Measurements from ENCODE around the gene TIMM10.

Gene TIMM10

DNA sequence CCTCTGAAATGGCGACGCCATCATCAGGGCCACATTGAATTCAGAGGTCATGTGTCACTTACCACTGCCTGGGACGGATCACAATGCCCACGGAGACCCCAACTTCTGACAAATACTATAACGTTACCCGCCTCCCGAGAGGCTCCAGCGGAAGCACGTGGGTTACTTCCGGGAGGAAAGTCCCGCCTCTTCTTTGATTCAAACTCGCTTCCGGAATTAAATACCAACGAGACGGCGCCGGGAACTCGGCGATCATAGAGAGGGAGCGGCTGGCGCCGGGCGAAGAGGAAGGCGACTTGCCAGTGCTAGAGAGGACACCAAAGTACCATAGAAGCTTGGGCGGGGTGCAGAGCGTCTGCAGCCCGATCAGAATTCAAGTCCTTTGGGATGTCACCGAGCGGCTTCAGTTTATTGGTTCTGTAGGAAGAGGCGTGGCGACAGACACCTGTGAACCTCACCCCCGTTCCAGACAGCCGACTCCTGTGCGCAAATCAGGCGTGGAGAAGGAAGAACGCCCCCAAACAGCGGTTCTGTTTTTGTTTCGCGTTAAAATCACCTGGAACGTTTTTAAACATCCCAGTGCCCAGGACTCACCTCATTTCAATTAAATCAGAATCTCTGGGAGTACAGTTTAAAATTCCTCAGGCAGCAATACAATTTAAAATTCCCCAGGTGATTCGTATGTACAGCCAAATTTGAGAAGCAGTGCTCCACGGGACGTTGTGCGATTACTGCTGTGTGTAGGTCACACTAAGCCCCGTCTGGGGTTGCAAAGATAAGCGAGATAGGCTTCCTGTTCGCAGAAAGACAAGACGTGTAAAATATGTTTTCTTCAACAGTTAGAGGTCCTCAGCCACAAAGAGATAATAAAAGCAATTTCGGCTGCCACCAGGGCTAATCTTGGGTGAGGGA lies at the start of gene TIMM10:
Gene TIMM10 (minus strand): TSS at position 159 of the 912 bp plus-strand sequence. CDS start 565 bp downstream, outside the sequence.
- Mint-ChIP-seq H3K27me3 (no peaks in the 10 kb centered on the region), H3K36me3 (ENCODE audit: low read depth) (peaks cover 32% of the 10 kb centered on the region), H3K9me3 (no peaks in the 10 kb centered on the region), H3K4me3 (peak within 1 kb of the TSS; percentile 91), H3K27ac (peak within 1 kb of the TSS; percentile 89), H3K4me1 (ENCODE audit: low read depth) (peaks cover 25% of the 10 kb centered on the region)
- intact Hi-C loops (cut with micrococcal nuclease), result loop anchor here (2.0 to 5.0 kb wide), 2 partner anchors 36 to 194 kb away; partner anchors contain the start of genes P2RX3, SSRP1 and UBE2L6

- Mint-ChIP-seq H3K4me1 (ENCODE audit: low read depth) (peaks cover 30% of the 10 kb centered on the region), H3K9me3 (no peaks in the 10 kb centered on the region), H3K27me3 (peaks cover 2% of the 10 kb centered on the region), H3K36me3 (ENCODE audit: low read depth) (no peaks in the 10 kb centered on the region), H3K27ac (no peak overlapping the region), H3K4me3 (no peak overlapping the region)
- intact Hi-C loops (cut with micrococcal nuclease), result no loop called here
Measured at GRCh38 chr11:57574061-57574460, 43.5 kb upstream of the TIMM10 start.

- Mint-ChIP-seq H3K27ac (peak overlapping the region; percentile 65), H3K4me3 (peak overlapping the region; percentile 53), H3K4me1 (ENCODE audit: low read depth) (peaks cover 48% of the 10 kb centered on the region), H3K27me3 (peaks cover 2% of the 10 kb centered on the region), H3K9me3 (no peaks in the 10 kb centered on the region), H3K36me3 (ENCODE audit: low read depth) (peaks cover 13% of the 10 kb centered on the region)
- intact Hi-C loops (cut with micrococcal nuclease), result no loop called here
Measured at GRCh38 chr11:57571606-57572005, 41.1 kb upstream of the TIMM10 start.

- peak overlapping the region; percentile 91 for H3K4me3 Mint-ChIP-seq
Measured at GRCh38 chr11:57568330-57568766, 37.8 kb upstream of the TIMM10 start.

DNA sequence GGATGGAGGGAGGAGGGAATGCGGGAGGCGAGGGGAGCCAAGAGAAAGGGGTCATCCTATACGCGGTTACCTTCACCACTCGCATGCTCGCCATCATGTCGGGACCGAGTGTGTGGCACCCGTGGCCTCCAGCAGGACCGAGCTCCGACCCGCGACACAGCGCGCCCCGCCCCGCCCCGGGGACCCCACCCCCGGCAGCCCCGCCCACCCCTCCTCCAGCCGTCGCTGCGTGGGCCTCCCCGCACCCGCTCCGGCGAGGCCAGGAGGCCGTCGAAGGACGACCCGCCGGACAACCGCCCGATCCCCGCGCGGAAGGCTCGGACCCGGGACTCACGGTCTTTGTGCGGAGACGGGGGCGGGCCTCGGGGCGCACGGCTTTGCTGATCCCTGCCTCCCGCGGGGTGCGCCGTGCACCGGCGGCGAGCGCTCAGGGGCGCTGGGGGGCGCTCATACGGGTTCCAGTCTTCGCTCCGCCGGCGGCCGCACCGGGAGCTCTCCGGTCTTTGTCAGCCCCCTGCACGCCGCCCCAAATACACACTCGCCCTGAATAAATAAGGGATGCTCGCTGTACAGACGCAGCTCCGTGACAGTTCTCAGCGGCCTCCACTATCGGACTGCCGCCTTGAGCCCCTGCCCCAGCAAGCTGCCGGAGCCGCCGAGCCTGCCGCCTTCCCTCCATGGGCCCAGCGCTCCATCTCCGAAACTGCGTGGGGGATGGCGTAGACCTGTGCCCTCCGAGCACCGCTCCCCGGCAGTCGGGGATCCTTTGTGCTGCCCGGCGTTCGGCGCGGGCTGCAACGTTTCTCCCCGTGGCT lies 37.2 kb upstream of the TIMM10 start, which contains the start of gene UBE2L6:
Gene UBE2L6 (minus strand): TSS at position 158 of the 815 bp plus-strand sequence. CDS start 61 bp downstream, at position 97.
- intact Hi-C loops (cut with micrococcal nuclease), result loop anchor here (1.0 to 2.0 kb wide), 2 partner anchors 37 to 74 kb away; partner anchors contain the start of gene TIMM10
- Mint-ChIP-seq H3K4me3 (peak within 1 kb of the TSS; percentile 91), H3K4me1 (ENCODE audit: low read depth) (peaks cover 68% of the 10 kb centered on the region)

More at GRCh38 chr11:57568330-57568766, 37.8 kb upstream of the TIMM10 start:
- Mint-ChIP-seq H3K27ac (peak overlapping the region; percentile 82), H3K36me3 (ENCODE audit: low read depth) (peaks cover 22% of the 10 kb centered on the region), H3K4me1 (ENCODE audit: low read depth) (peaks cover 66% of the 10 kb centered on the region), H3K9me3 (no peaks in the 10 kb centered on the region), H3K27me3 (no peaks in the 10 kb centered on the region)
- intact Hi-C loops (cut with micrococcal nuclease), result loop anchor here (1.0 kb wide), 1 partner anchor 73 kb away; no protein-coding TSS in a partner anchor

GRCh38 chr11:57566905-57567514 lies 36.5 kb upstream of the TIMM10 start:
- Mint-ChIP-seq H3K4me1 (ENCODE audit: low read depth) (peaks cover 61% of the 10 kb centered on the region), H3K27me3 (no peaks in the 10 kb centered on the region), H3K4me3 (peak overlapping the region; percentile 91), H3K36me3 (ENCODE audit: low read depth) (peaks cover 34% of the 10 kb centered on the region), H3K27ac (peak overlapping the region; percentile 82), H3K9me3 (no peaks in the 10 kb centered on the region)
- intact Hi-C loops (cut with micrococcal nuclease), result loop anchor here (2.0 kb wide), 1 partner anchor 36 kb away; the partner anchor contains the start of gene TIMM10

More for the DNA sequence above, 37.2 kb upstream of the TIMM10 start, which contains the start of gene UBE2L6:
- H3K36me3 Mint-ChIP-seq (ENCODE audit: low read depth), result peaks cover 28% of the 10 kb centered on the region
- peak within 1 kb of the TSS; percentile 82 for H3K27ac Mint-ChIP-seq
- no peaks in the 10 kb centered on the region for H3K27me3 Mint-ChIP-seq
- no peaks in the 10 kb centered on the region for H3K9me3 Mint-ChIP-seq

DNA sequence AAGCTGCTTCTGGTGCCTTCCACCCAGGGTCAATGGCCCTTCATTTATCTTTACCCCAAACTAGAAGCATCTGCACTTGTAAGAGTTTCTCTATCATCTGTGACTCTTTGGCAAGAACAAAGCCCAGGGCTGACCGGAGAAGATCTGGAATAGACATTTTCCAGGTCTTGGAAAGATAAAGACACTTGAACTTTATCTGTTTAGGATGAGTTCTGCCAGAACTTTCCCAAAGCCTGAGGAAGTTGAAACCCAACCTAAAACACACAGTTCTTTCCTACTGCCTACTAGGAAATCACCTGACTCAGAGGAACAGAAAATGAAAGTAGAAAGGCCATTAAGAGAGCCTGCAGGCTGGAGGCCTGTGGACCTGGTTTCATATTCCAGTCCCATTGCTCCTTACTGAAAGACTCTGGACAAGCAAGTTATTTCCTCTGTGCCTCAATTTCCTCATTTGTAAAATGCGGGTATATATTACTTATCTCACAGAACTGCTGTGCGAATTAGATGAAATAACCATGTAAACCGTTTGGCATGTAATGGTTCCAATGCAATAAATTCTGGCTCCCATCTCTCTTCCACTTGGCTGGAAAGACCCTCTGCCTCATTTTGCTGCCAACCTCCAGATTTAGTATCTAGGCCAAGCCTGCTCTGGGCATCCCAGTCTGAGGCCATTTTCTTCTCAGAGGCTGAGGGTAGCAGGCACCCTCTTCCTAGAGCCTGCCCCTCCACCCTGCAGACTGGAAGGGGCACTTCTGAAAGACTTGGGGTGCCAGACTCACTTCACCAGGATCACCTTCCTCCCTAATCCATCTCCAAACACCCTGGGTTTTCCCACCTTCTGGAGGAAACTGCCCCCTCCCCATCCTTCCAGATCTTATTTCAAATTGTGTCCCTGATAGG lies 35.7 kb upstream of the TIMM10 start:
- Mint-ChIP-seq H3K4me1 (ENCODE audit: low read depth) (peaks cover 53% of the 10 kb centered on the region), H3K36me3 (ENCODE audit: low read depth) (peaks cover 34% of the 10 kb centered on the region), H3K4me3 (peak overlapping the region; percentile 91), H3K27ac (peak overlapping the region; percentile 82), H3K27me3 (no peaks in the 10 kb centered on the region), H3K9me3 (no peaks in the 10 kb centered on the region)
- intact Hi-C loops (cut with micrococcal nuclease), result loop anchor here (2.0 kb wide), 1 partner anchor 35 kb away; the partner anchor contains the start of gene TIMM10

- H3K4me1 Mint-ChIP-seq (ENCODE audit: low read depth), result peaks cover 28% of the 10 kb centered on the region
- H3K36me3 Mint-ChIP-seq (ENCODE audit: low read depth), result peaks cover 56% of the 10 kb centered on the region
- intact Hi-C loops (cut with micrococcal nuclease), result no loop called here
- no peaks in the 10 kb centered on the region for H3K27me3 Mint-ChIP-seq
- no peak overlapping the region for H3K4me3 Mint-ChIP-seq
- H3K27ac Mint-ChIP-seq, result no peak overlapping the region
- H3K9me3 Mint-ChIP-seq, result no peaks in the 10 kb centered on the region
Measured at GRCh38 chr11:57562596-57562995, 32.0 kb upstream of the TIMM10 start.

- H3K27me3 Mint-ChIP-seq, result no peaks in the 10 kb centered on the region
- no peak overlapping the region for H3K27ac Mint-ChIP-seq
- peaks cover 9% of the 10 kb centered on the region for H3K4me1 Mint-ChIP-seq (ENCODE audit: low read depth)
- no peak overlapping the region for H3K4me3 Mint-ChIP-seq
- intact Hi-C loops (cut with micrococcal nuclease), result no loop called here
- no peaks in the 10 kb centered on the region for H3K9me3 Mint-ChIP-seq
- peaks cover 73% of the 10 kb centered on the region for H3K36me3 Mint-ChIP-seq (ENCODE audit: low read depth)
Measured at GRCh38 chr11:57560146-57560545, 29.6 kb upstream of the TIMM10 start.

DNA sequence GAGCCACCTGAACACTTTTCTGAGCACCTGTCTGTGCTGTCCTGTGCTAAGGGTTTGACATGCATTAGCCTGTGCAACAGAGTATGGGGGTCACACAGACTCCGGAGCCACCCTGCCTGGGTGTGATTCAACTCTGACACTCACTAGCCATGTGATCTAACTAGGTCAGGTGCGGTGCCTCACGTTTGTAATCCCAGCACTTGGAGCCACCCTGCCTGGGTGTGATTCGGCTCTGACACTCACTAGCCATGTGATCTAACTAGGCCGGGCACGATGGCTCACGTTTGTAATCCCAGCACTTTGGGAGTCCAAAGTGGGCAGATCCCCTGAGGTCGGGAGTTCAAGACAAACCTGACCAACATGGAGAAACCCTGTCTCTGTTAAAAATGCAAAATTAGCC lies 25.5 kb upstream of the TIMM10 start:
- no peaks in the 10 kb centered on the region for H3K9me3 Mint-ChIP-seq
- no peak overlapping the region for H3K27ac Mint-ChIP-seq
- H3K4me3 Mint-ChIP-seq, result no peak overlapping the region
- no peaks in the 10 kb centered on the region for H3K4me1 Mint-ChIP-seq (ENCODE audit: low read depth)
- intact Hi-C loops (cut with micrococcal nuclease), result no loop called here
- peaks cover 91% of the 10 kb centered on the region for H3K36me3 Mint-ChIP-seq (ENCODE audit: low read depth)
- no peaks in the 10 kb centered on the region for H3K27me3 Mint-ChIP-seq

DNA sequence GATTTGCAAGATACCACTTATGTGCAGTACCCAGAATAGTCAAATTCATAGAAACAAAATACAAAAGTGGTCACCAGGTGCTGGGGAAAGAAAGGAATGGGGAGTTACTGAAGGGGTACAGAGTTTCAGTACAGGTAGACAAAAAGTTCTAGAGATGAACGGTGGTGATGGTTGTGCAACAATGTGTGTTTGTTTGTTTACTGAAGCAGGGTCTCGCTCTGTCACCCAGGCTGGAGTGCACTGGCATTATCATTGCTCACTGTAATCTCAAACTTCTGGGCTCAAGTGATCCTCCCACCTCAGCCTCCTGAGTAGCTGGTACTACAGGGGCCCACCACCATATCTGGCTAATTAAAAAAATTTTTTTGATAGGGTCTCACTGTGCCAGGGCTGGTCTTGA lies 24.8 kb upstream of the TIMM10 start:
- no peak overlapping the region for H3K4me3 Mint-ChIP-seq
- H3K36me3 Mint-ChIP-seq (ENCODE audit: low read depth), result peaks cover 97% of the 10 kb centered on the region
- intact Hi-C loops (cut with micrococcal nuclease), result no loop called here
- H3K9me3 Mint-ChIP-seq, result no peaks in the 10 kb centered on the region
- H3K27ac Mint-ChIP-seq, result no peak overlapping the region
- no peaks in the 10 kb centered on the region for H3K4me1 Mint-ChIP-seq (ENCODE audit: low read depth)
- no peaks in the 10 kb centered on the region for H3K27me3 Mint-ChIP-seq

DNA sequence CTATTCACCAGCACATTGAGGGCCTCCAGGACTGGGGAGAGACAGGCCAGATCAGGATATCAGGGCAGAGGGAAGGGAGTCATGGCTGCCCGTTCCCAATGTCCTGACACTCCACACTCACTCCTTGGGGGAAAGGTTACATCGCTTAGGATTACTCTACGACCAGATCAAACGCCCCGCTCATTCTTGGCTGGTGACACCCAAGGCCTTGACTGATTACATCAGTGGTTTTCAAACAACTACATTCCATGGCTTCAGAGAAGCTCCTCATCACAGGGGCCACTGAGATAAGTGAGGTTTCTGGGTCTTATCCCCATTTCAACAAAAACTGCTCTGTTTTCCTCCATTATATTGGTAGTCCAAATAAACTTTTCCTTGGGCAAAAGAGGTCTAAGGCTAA lies 21.9 kb upstream of the TIMM10 start:
- Mint-ChIP-seq H3K27ac (no peak overlapping the region), H3K9me3 (no peaks in the 10 kb centered on the region), H3K4me3 (no peak overlapping the region), H3K27me3 (no peaks in the 10 kb centered on the region), H3K4me1 (ENCODE audit: low read depth) (peaks cover 5% of the 10 kb centered on the region), H3K36me3 (ENCODE audit: low read depth) (peaks cover 95% of the 10 kb centered on the region)
- intact Hi-C loops (cut with micrococcal nuclease), result no loop called here

Measured in dendritic cell treated with granulocyte-macrophage colony-stimulating factor and Interleukin-4, amounts not matched to agents 40 ng/mL and 50 ng/mL, for 4 days (primary cell).